GM12878 (cell line): ENCODE data around the gene CAMK2B. TPM values are rescaled to one million over a fixed set of nuclear protein-coding genes. Genes with fewer than 3 reads are reported as not detected.

Source experiments
- NR2F1 ChIP-seq: fragments of 450-650 bp; conservative IDR thresholded peaks from 2 replicates; pipeline ENCODE4 v1.6.1; 2017; ENCODE audit warnings: mild to moderate bottlenecking
- polyA plus RNA-seq, 11 experiments: library from polyadenylated mRNA; depleted of rRNA in 4 of 11; unstranded in 6 of 11; stranded (reverse) in 5 of 11; fragments of >200 nt; fragmentation: Nextera tagmentation in 4 of 11; fragmentation: Illumina TruSeq in 1 of 11; extraction: Ambion mirVana in 4 of 11; extraction: Trizol in 1 of 11; gene quantifications; 1 replicate in 1 of 11; 2 replicates in 10 of 11; pipeline versions ENCODE4 v1.2.1 to v1.2.3, GENCODE V29; 2011 to 2016; ENCODE audit warnings: inconsistent platforms in 2 of 11, missing spikeins in 2 of 11, low read depth in 1 of 11
- total RNA-seq, 4 experiments: library from RNA; depleted of rRNA in 3 of 4; stranded (reverse); fragments of >200 nt in 3 of 4; fragmentation: Illumina TruSeq in 1 of 4; extraction: Trizol in 1 of 4; gene quantifications; 2 replicates each; pipeline versions ENCODE4 v1.2.1 to v1.2.3, GENCODE V29; 2013 to 2021
- TF ChIP-seq, protein P1 (sequence below): IDR thresholded peaks from 2 replicates; pipeline ENCODE4 v1.6.1; 2012; ENCODE audit warnings: improper control_type of control experiment, low read depth, low read length; ENCODE audit not compliant: insufficient replicate concordance
- TF ChIP-seq, protein P2 (sequence below): fragments of 450-650 bp; IDR thresholded peaks from 2 replicates; pipeline ENCODE4 v1.6.1; 2017; ENCODE audit warnings: mild to moderate bottlenecking, moderate library complexity
- TF ChIP-seq, protein P3 (sequence below): fragments of 450-650 bp; formaldehyde crosslinking; IDR thresholded peaks from 2 replicates; pipeline ENCODE4 v1.4.0; 2022; ENCODE audit warnings: mild to moderate bottlenecking, moderate library complexity

The CAMK2B gene
- total and polyA plus RNA-seq, 10 of the 15 experiments (the other 5 are each of a cell fraction or from before 2014, with no cell fraction given) = 0.06 to 0.23 (median 0.11) TPM; not detected in 5

GRCh38 chr7:44331682-44332081, 6.3 kb upstream of the CAMK2B start (continued):
- TF ChIP-seq, protein P1, sequence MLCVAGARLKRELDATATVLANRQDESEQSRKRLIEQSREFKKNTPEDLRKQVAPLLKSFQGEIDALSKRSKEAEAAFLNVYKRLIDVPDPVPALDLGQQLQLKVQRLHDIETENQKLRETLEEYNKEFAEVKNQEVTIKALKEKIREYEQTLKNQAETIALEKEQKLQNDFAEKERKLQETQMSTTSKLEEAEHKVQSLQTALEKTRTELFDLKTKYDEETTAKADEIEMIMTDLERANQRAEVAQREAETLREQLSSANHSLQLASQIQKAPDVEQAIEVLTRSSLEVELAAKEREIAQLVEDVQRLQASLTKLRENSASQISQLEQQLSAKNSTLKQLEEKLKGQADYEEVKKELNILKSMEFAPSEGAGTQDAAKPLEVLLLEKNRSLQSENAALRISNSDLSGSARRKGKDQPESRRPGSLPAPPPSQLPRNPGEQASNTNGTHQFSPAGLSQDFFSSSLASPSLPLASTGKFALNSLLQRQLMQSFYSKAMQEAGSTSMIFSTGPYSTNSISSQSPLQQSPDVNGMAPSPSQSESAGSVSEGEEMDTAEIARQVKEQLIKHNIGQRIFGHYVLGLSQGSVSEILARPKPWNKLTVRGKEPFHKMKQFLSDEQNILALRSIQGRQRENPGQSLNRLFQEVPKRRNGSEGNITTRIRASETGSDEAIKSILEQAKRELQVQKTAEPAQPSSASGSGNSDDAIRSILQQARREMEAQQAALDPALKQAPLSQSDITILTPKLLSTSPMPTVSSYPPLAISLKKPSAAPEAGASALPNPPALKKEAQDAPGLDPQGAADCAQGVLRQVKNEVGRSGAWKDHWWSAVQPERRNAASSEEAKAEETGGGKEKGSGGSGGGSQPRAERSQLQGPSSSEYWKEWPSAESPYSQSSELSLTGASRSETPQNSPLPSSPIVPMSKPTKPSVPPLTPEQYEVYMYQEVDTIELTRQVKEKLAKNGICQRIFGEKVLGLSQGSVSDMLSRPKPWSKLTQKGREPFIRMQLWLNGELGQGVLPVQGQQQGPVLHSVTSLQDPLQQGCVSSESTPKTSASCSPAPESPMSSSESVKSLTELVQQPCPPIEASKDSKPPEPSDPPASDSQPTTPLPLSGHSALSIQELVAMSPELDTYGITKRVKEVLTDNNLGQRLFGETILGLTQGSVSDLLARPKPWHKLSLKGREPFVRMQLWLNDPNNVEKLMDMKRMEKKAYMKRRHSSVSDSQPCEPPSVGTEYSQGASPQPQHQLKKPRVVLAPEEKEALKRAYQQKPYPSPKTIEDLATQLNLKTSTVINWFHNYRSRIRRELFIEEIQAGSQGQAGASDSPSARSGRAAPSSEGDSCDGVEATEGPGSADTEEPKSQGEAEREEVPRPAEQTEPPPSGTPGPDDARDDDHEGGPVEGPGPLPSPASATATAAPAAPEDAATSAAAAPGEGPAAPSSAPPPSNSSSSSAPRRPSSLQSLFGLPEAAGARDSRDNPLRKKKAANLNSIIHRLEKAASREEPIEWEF = no peak
- TF ChIP-seq NR2F1 = no peak
- TF ChIP-seq, protein P2, sequence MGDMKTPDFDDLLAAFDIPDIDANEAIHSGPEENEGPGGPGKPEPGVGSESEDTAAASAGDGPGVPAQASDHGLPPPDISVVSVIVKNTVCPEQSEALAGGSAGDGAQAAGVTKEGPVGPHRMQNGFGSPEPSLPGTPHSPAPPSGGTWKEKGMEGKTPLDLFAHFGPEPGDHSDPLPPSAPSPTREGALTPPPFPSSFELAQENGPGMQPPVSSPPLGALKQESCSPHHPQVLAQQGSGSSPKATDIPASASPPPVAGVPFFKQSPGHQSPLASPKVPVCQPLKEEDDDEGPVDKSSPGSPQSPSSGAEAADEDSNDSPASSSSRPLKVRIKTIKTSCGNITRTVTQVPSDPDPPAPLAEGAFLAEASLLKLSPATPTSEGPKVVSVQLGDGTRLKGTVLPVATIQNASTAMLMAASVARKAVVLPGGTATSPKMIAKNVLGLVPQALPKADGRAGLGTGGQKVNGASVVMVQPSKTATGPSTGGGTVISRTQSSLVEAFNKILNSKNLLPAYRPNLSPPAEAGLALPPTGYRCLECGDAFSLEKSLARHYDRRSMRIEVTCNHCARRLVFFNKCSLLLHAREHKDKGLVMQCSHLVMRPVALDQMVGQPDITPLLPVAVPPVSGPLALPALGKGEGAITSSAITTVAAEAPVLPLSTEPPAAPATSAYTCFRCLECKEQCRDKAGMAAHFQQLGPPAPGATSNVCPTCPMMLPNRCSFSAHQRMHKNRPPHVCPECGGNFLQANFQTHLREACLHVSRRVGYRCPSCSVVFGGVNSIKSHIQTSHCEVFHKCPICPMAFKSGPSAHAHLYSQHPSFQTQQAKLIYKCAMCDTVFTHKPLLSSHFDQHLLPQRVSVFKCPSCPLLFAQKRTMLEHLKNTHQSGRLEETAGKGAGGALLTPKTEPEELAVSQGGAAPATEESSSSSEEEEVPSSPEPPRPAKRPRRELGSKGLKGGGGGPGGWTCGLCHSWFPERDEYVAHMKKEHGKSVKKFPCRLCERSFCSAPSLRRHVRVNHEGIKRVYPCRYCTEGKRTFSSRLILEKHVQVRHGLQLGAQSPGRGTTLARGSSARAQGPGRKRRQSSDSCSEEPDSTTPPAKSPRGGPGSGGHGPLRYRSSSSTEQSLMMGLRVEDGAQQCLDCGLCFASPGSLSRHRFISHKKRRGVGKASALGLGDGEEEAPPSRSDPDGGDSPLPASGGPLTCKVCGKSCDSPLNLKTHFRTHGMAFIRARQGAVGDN = no peak
- TF ChIP-seq, protein P3, sequence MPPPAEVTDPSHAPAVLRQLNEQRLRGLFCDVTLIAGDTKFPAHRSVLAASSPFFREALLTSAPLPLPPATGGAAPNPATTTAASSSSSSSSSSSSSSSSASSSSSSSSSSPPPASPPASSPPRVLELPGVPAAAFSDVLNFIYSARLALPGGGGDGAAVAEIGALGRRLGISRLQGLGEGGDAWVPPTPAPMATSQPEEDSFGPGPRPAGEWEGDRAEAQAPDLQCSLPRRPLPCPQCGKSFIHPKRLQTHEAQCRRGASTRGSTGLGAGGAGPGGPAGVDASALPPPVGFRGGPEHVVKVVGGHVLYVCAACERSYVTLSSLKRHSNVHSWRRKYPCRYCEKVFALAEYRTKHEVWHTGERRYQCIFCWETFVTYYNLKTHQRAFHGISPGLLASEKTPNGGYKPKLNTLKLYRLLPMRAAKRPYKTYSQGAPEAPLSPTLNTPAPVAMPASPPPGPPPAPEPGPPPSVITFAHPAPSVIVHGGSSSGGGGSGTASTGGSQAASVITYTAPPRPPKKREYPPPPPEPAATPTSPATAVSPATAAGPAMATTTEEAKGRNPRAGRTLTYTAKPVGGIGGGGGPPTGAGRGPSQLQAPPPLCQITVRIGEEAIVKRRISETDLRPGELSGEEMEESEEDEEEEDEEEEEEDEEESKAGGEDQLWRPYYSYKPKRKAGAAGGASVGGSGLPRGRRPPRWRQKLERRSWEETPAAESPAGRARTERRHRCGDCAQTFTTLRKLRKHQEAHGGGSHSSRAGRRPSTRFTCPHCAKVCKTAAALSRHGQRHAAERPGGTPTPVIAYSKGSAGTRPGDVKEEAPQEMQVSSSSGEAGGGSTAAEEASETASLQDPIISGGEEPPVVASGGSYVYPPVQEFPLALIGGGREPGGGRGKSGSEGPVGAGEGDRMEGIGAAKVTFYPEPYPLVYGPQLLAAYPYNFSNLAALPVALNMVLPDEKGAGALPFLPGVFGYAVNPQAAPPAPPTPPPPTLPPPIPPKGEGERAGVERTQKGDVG (CRISPR knock-in tag) = no peak
